ENCODE data around the gene TMEM134. TPM values are rescaled to one million over a fixed set of nuclear protein-coding genes. Genes with fewer than 3 reads are reported as not detected.

TMEM134 gene
- total and polyA plus RNA-seq, 4 donors: 10.2 to 86.9 (median 63.5) TPM

DNA sequence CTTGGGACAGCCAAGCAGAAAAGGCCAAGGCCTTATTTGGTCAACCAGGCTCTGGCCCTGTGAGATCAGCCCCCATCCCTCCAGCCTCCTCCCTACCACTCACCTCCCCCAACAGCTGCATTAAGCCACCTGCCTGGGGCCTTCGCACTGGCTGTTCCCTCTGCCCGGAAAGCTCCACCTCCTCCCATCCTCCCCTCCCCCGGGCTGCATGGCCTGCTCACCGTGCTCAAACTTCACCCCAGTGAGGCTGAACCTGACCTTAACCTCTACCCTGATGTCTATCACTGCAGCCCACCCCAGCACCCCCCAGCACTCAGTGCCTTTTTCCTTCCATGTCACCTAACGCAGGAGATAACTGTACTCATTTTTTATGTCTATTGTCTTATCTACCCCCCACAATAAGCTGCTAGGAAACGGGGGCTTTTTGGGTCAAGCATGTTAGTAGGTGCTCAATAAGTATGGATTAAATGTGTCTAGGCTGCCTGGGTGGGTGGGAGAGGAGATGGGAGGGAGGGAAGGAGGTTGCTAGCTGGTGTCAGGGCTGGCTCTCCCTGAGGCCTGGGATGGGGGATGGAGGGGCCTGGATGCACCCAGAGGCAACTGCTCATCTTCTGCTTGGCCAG lies 32.5 kb downstream of the TMEM134 start:
- peak overlapping the region in 1 of 3 donors; percentile 7 for H3K4me3 ChIP-seq (ENCODE audit: low read depth in 1 of 3, low read length in 3 of 3)
- H3K9me3 ChIP-seq (ENCODE audit: control insufficient read depth in 4 of 4, low read length in 3 of 4): no peaks in the 10 kb centered on the region
- no peak for DNase-seq (ENCODE audit: low spot score)
- TF ChIP-seq, protein P1, sequence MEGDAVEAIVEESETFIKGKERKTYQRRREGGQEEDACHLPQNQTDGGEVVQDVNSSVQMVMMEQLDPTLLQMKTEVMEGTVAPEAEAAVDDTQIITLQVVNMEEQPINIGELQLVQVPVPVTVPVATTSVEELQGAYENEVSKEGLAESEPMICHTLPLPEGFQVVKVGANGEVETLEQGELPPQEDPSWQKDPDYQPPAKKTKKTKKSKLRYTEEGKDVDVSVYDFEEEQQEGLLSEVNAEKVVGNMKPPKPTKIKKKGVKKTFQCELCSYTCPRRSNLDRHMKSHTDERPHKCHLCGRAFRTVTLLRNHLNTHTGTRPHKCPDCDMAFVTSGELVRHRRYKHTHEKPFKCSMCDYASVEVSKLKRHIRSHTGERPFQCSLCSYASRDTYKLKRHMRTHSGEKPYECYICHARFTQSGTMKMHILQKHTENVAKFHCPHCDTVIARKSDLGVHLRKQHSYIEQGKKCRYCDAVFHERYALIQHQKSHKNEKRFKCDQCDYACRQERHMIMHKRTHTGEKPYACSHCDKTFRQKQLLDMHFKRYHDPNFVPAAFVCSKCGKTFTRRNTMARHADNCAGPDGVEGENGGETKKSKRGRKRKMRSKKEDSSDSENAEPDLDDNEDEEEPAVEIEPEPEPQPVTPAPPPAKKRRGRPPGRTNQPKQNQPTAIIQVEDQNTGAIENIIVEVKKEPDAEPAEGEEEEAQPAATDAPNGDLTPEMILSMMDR (IDR thresholded peaks at IDR 0.05; ENCODE audit: low read depth, low read length, missing input control): no peak
- TF ChIP-seq YY1 (IDR thresholded peaks at IDR 0.05) (no peak), NR2F2 (IDR thresholded peaks at IDR 0.05) (no peak), EGR1 (IDR thresholded peaks at IDR 0.05; ENCODE audit: low read depth in 2 of 2) (no peak)
- TF ChIP-seq, protein P2, sequence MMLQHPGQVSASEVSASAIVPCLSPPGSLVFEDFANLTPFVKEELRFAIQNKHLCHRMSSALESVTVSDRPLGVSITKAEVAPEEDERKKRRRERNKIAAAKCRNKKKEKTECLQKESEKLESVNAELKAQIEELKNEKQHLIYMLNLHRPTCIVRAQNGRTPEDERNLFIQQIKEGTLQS (IDR thresholded peaks at IDR 0.05): no peak
- peaks cover 3 to 47% (median 8%) of the 10 kb centered on the region in 4 donors for H3K36me3 ChIP-seq (ENCODE audit: control insufficient read depth in 4 of 4, insufficient read depth in 3 of 4, low read depth in 1 of 4, low read length in 3 of 4)
- peak overlapping the region in 1 of 2 donors; percentile 53 for H3K9ac ChIP-seq (ENCODE audit: low read depth in 1 of 2, low read length in 2 of 2)
- H3K4me1 ChIP-seq (ENCODE audit: control insufficient read depth in 4 of 4, insufficient read depth in 4 of 4, low read length in 3 of 4): peaks cover 0 to 12% (median 3%) of the 10 kb centered on the region in 4 donors
- H3K27me3 ChIP-seq (ENCODE audit: control insufficient read depth in 4 of 4, insufficient read depth in 4 of 4, low read length in 3 of 4): no peaks in the 10 kb centered on the region
- peak overlapping the region in 1 of 2 donors; percentile 31 for H3K27ac ChIP-seq (ENCODE audit: low read depth in 1 of 2, low read length in 2 of 2)
- 57% methylated on average over 6 of the region's 6 CpGs for WGBS

DNA sequence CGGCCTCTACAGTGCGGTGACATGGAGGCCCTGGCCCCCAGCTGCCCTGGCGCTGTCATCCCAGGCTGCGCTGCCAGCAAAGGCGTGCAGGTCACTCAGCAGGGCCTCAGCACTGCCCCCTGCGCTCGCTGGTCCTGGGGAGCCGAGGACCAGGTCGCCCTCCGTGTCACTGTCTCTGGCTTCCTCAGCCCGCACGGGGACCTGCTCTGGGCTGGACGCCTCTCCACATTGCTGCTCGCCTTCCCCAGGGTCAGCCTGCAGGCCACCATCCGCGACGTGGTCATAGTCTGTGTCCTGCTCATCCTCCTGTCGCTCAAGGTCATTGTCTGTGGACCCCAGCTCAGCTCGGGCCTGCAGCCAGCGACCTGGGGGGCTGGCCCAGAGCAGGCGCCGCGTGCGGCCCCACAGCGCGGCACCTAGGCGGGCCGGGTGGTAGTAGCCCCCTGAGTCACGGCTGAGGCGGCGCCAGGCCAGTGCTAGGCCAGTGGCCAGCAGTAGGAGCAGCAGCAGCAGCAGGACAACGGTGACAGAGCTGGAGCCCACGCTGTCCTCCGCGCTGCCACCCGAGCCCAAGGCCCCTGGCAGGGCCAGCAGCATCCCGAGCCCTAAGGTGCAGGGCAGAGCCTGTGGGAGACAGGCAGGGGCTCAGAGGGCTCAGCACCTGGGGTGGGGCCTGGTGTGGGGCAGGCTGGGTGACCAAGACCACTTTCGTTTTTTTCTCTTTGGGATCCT lies 33.2 kb downstream of the TMEM134 start:
- 92% methylated on average over 38 of the region's 38 CpGs for WGBS
- H3K4me1 ChIP-seq (ENCODE audit: control insufficient read depth in 4 of 4, insufficient read depth in 4 of 4, low read length in 3 of 4): peaks cover 0 to 7% (median 3%) of the 10 kb centered on the region in 4 donors
- DNase-seq (ENCODE audit: low spot score): no peak
- H3K9me3 ChIP-seq (ENCODE audit: control insufficient read depth in 4 of 4, low read length in 3 of 4): no peaks in the 10 kb centered on the region
- no peaks in the 10 kb centered on the region for H3K27me3 ChIP-seq (ENCODE audit: control insufficient read depth in 4 of 4, insufficient read depth in 4 of 4, low read length in 3 of 4)
- peaks cover 3 to 47% (median 8%) of the 10 kb centered on the region in 4 donors for H3K36me3 ChIP-seq (ENCODE audit: control insufficient read depth in 4 of 4, insufficient read depth in 3 of 4, low read depth in 1 of 4, low read length in 3 of 4)
- TF ChIP-seq SP1 (IDR thresholded peaks at IDR 0.05): no peak
- TF ChIP-seq, protein P1 (IDR thresholded peaks at IDR 0.05; ENCODE audit: low read depth, low read length, missing input control): no peak
- no peak for TF ChIP-seq EGR1 (IDR thresholded peaks at IDR 0.05; ENCODE audit: low read depth in 2 of 2)
- TF ChIP-seq TAF1 (conservative IDR thresholded peaks at IDR 0.05): no peak
- no peak for TF ChIP-seq FOXA2 (IDR thresholded peaks at IDR 0.05)
- H3K4me3 ChIP-seq (ENCODE audit: low read depth in 1 of 3, low read length in 3 of 3): no peak overlapping the region
- peak overlapping the region in 1 of 2 donors; percentile 31 for H3K27ac ChIP-seq (ENCODE audit: low read depth in 1 of 2, low read length in 2 of 2)
- H3K9ac ChIP-seq (ENCODE audit: low read depth in 1 of 2, low read length in 2 of 2): no peak overlapping the region

DNA sequence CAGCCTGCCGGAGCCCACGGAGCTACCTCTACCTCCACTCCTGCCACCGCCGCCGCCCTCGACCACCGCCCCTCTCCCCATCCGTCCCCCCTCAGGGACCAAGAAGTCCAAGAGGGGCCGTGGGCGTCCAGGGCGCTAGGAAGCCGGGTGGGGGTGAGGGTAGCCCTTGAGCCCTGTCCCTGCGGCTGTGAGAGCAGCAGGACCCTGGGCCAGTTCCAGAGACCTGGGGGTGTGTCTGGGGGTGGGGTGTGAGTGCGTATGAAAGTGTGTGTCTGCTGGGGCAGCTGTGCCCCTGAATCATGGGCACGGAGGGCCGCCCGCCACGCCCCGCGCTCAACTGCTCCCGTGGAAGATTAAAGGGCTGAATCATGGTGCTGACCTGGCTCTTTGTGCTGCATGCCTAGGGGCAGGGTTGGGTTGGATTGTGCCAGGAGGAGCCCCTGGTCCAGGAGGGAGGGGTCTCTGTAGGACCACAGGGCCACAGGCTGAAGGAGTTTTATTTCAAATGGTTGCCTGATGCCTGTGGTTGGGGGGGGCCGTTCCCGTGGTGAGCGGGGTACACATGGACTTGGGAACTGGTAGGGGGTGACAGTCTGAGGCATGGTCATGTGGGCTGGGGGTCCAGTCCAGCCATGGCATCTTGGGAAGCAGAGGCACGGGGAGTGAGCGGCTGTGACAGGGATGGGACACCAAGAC lies 33.9 kb downstream of the TMEM134 start:
- H3K4me1 ChIP-seq (ENCODE audit: control insufficient read depth in 4 of 4, insufficient read depth in 4 of 4, low read length in 3 of 4): peaks cover 0 to 5% (median 2%) of the 10 kb centered on the region in 4 donors
- H3K27ac ChIP-seq (ENCODE audit: low read depth in 1 of 2, low read length in 2 of 2): no peak overlapping the region
- no peak for DNase-seq (ENCODE audit: low spot score)
- no peak for TF ChIP-seq EGR1 (IDR thresholded peaks at IDR 0.05; ENCODE audit: low read depth in 2 of 2)
- TF ChIP-seq, protein P2 (IDR thresholded peaks at IDR 0.05): no peak
- TF ChIP-seq, protein P3, sequence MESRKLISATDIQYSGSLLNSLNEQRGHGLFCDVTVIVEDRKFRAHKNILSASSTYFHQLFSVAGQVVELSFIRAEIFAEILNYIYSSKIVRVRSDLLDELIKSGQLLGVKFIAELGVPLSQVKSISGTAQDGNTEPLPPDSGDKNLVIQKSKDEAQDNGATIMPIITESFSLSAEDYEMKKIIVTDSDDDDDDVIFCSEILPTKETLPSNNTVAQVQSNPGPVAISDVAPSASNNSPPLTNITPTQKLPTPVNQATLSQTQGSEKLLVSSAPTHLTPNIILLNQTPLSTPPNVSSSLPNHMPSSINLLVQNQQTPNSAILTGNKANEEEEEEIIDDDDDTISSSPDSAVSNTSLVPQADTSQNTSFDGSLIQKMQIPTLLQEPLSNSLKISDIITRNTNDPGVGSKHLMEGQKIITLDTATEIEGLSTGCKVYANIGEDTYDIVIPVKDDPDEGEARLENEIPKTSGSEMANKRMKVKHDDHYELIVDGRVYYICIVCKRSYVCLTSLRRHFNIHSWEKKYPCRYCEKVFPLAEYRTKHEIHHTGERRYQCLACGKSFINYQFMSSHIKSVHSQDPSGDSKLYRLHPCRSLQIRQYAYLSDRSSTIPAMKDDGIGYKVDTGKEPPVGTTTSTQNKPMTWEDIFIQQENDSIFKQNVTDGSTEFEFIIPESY (IDR thresholded peaks at IDR 0.05): no peak
- TF ChIP-seq HNF4G (IDR thresholded peaks at IDR 0.05): no peak
- TF ChIP-seq GABPA (IDR thresholded peaks at IDR 0.05 in 1 of 2, conservative IDR thresholded peaks at IDR 0.05 in 1 of 2): no peak
- TF ChIP-seq TAF1 (conservative IDR thresholded peaks at IDR 0.05): no peak
- no peak for TF ChIP-seq JUND (IDR thresholded peaks at IDR 0.05)
- no peak overlapping the region for H3K4me3 ChIP-seq (ENCODE audit: low read depth in 1 of 3, low read length in 3 of 3)
- H3K36me3 ChIP-seq (ENCODE audit: control insufficient read depth in 4 of 4, insufficient read depth in 3 of 4, low read depth in 1 of 4, low read length in 3 of 4): peaks cover 3 to 47% (median 8%) of the 10 kb centered on the region in 4 donors
- H3K9ac ChIP-seq (ENCODE audit: low read depth in 1 of 2, low read length in 2 of 2): no peak overlapping the region
- H3K9me3 ChIP-seq (ENCODE audit: control insufficient read depth in 4 of 4, low read length in 3 of 4): no peaks in the 10 kb centered on the region
- WGBS: 85% methylated on average over 26 of the region's 26 CpGs
- no peaks in the 10 kb centered on the region for H3K27me3 ChIP-seq (ENCODE audit: control insufficient read depth in 4 of 4, insufficient read depth in 4 of 4, low read length in 3 of 4)
